Fibroblast of lung (primary cell): ENCODE measurements around the gene TANGO6. TPM values are rescaled to one million over a fixed set of nuclear protein-coding genes. Genes with fewer than 3 reads are reported as not detected.

Experiments
- DNase-seq, 2 donors: peaks; one replicate each; pipeline versions ENCODE4 v3.0.0 to v3.0.0-alpha.2; 2010; ENCODE audit warnings: low read depth in 2 of 2
- H2AFZ ChIP-seq: 2 replicates; pipeline ENCODE4 v1.5.1; 2012; ENCODE audit warnings: low read length, control low read depth, inconsistent platforms
- H3K27ac ChIP-seq: 2 replicates; pipeline ENCODE4 v1.5.1; 2011; ENCODE audit warnings: low read length, control low read depth; ENCODE audit not compliant: insufficient read depth
- H3K27me3 ChIP-seq: 2 replicates; pipeline ENCODE4 v1.5.1; 2011; ENCODE audit warnings: mild to moderate bottlenecking, low read length; ENCODE audit not compliant: control insufficient read depth, insufficient read depth
- H3K36me3 ChIP-seq: 2 replicates; pipeline ENCODE4 v1.5.1; 2011; ENCODE audit warnings: low read length; ENCODE audit not compliant: control insufficient read depth, insufficient read depth
- H3K4me1 ChIP-seq: 2 replicates; pipeline ENCODE4 v1.5.1; 2011; ENCODE audit warnings: low read length; ENCODE audit not compliant: control insufficient read depth, insufficient read depth; ENCODE audit errors: extremely low read depth
- H3K4me2 ChIP-seq: 2 replicates; pipeline ENCODE4 v1.5.1; 2011; ENCODE audit warnings: low read length, control low read depth; ENCODE audit not compliant: insufficient read depth; ENCODE audit errors: extremely low read depth
- H3K4me3 ChIP-seq, 4 experiments: fragments of 200-600 bp in 1 of 4; sonication (generic) in 1 of 4; replicated peaks in 1 of 4; 2 replicates each; pipeline ENCODE4 v1.5.1; 2011 to 2016; ENCODE audit warnings: low read length in 4 of 4, low read depth in 3 of 4, mild to moderate bottlenecking in 3 of 4, control low read depth in 2 of 4, inconsistent platforms in 1 of 4, mixed read lengths in 1 of 4; ENCODE audit not compliant: insufficient read depth in 1 of 4; ENCODE audit errors: control extremely low read depth in 1 of 4
- H3K79me2 ChIP-seq: 2 replicates; pipeline ENCODE4 v1.5.1; 2012; ENCODE audit warnings: mild to moderate bottlenecking, low read length, inconsistent platforms; ENCODE audit not compliant: control insufficient read depth, insufficient read depth
- H3K9ac ChIP-seq: 2 replicates; pipeline ENCODE4 v1.5.1; 2011; ENCODE audit warnings: mild to moderate bottlenecking, low read length, control low read depth; ENCODE audit not compliant: insufficient read depth
- H3K9me3 ChIP-seq: 2 replicates; pipeline ENCODE4 v1.5.1; 2012; ENCODE audit warnings: low read depth, low read length; ENCODE audit not compliant: control insufficient read depth, insufficient read depth
- H4K20me1 ChIP-seq: 2 replicates; pipeline ENCODE4 v1.5.1; 2011; ENCODE audit warnings: low read length; ENCODE audit not compliant: control insufficient read depth, insufficient read depth; ENCODE audit errors: extremely low read depth
- CTCF ChIP-seq, 2 donors: IDR thresholded peaks in 1 of 2; conservative IDR thresholded peaks in 1 of 2; 1 replicate in 1 of 2; 2 replicates in 1 of 2; pipeline ENCODE4 v1.5.1; 2011 to 2012; ENCODE audit warnings: low read length in 2 of 2, control low read depth in 1 of 2, inconsistent platforms in 1 of 2, low read depth in 1 of 2, mild to moderate bottlenecking in 1 of 2
- EZH2 ChIP-seq: IDR thresholded peaks from 2 replicates; pipeline ENCODE4 v1.5.1; 2012; ENCODE audit warnings: low read length, control low read depth, mild to moderate bottlenecking; ENCODE audit errors: missing control alignments
- polyA plus RNA-seq, 2 donors: library from polyadenylated mRNA; depleted of rRNA in 1 of 2; stranded (reverse) in 1 of 2; unstranded in 1 of 2; fragments of >200 nt; gene quantifications; 2 replicates each; pipeline ENCODE4 v1.2.1, GENCODE V29; 2011 to 2012; ENCODE audit warnings: missing spikeins in 1 of 2
- total RNA-seq: library from RNA; depleted of rRNA; stranded (reverse); fragments of >200 nt; gene quantifications from 2 replicates; pipeline ENCODE4 v1.2.1, GENCODE V29; 2014

Gene TANGO6
- total and polyA plus RNA-seq, 2 donors (not counting 1 experiment from before 2014, with no cell fraction given), result 6.5 to 29.9 TPM

GRCh38 chr16:68873635-68874471 is 30.5 kb downstream of the TANGO6 start:
- H3K4me3 ChIP-seq, result no peak overlapping the region

GRCh38 chr16:68875871-68876270 is 32.5 kb downstream of the TANGO6 start:
- no peak overlapping the region for H3K27ac ChIP-seq
- no peaks in the 10 kb centered on the region for H3K36me3 ChIP-seq
- DNase-seq, result no peak
- no peak for TF ChIP-seq CTCF (conservative IDR thresholded peaks at IDR 0.05 in 1 of 2, IDR thresholded peaks at IDR 0.05 in 1 of 2; ENCODE audit: low read depth in 1 of 2, low read length in 2 of 2)
- no peak for TF ChIP-seq EZH2
- H3K4me3 ChIP-seq, result no peak overlapping the region
- no peak overlapping the region for H2AFZ ChIP-seq
- no peaks in the 10 kb centered on the region for H3K27me3 ChIP-seq
- no peaks in the 10 kb centered on the region for H3K4me1 ChIP-seq
- no peaks in the 10 kb centered on the region for H3K79me2 ChIP-seq
- no peak overlapping the region for H3K9ac ChIP-seq
- no peaks in the 10 kb centered on the region for H3K9me3 ChIP-seq
- H4K20me1 ChIP-seq, result no peaks in the 10 kb centered on the region
- H3K4me2 ChIP-seq, result no peak overlapping the region

More at GRCh38 chr16:68873635-68874471, 30.5 kb downstream of the TANGO6 start:
- no peak for DNase-seq
- H3K27ac ChIP-seq, result no peak overlapping the region
- H4K20me1 ChIP-seq, result no peaks in the 10 kb centered on the region
- no peak overlapping the region for H3K4me2 ChIP-seq
- no peaks in the 10 kb centered on the region for H3K79me2 ChIP-seq
- no peaks in the 10 kb centered on the region for H3K4me1 ChIP-seq
- no peak overlapping the region for H3K9ac ChIP-seq
- no peak for TF ChIP-seq CTCF (conservative IDR thresholded peaks at IDR 0.05 in 1 of 2, IDR thresholded peaks at IDR 0.05 in 1 of 2; ENCODE audit: low read depth in 1 of 2, low read length in 2 of 2)
- no peak for TF ChIP-seq EZH2
- H2AFZ ChIP-seq, result no peak overlapping the region
- no peaks in the 10 kb centered on the region for H3K27me3 ChIP-seq
- no peaks in the 10 kb centered on the region for H3K36me3 ChIP-seq
- no peaks in the 10 kb centered on the region for H3K9me3 ChIP-seq

GRCh38 chr16:68883685-68884084 is 40.4 kb downstream of the TANGO6 start:
- Histone ChIP-seq H2AFZ (no peak overlapping the region), H3K9ac (no peak overlapping the region), H3K79me2 (no peaks in the 10 kb centered on the region), H3K27ac (no peak overlapping the region), H3K4me2 (no peak overlapping the region), H3K36me3 (no peaks in the 10 kb centered on the region), H3K27me3 (no peaks in the 10 kb centered on the region), H3K4me3 (no peak overlapping the region), H4K20me1 (no peaks in the 10 kb centered on the region), H3K9me3 (no peaks in the 10 kb centered on the region), H3K4me1 (no peaks in the 10 kb centered on the region)
- no peak for DNase-seq
- TF ChIP-seq CTCF (conservative IDR thresholded peaks at IDR 0.05 in 1 of 2, IDR thresholded peaks at IDR 0.05 in 1 of 2; ENCODE audit: low read depth in 1 of 2, low read length in 2 of 2) (no peak), EZH2 (no peak)
